Mucosa of descending colon (tissue), 3 donors: ENCODE data around the gene CAPG. TPM values are rescaled to one million over a fixed set of nuclear protein-coding genes. Genes with fewer than 3 reads are reported as not detected.

ENCODE experiments used
- ATAC-seq: fragments of 200-7000 bp; cut with Tn5 transposase; one replicate; pipeline ENCODE4 v1.9.1; 2020; ENCODE audit warnings: mild to moderate bottlenecking, moderate library complexity
- DNase-seq, 3 donors: peaks; one replicate each; pipeline ENCODE4 v3.0.0-alpha.2; 2020
- H3K36me3 ChIP-seq: fragments of 200-600 bp; one replicate; pipeline ENCODE4 v1.8.0; 2021; ENCODE audit warnings: low read depth, mild to moderate bottlenecking
- H3K4me1 ChIP-seq: fragments of 200-600 bp; one replicate; pipeline ENCODE4 v1.8.0; 2021; ENCODE audit warnings: low read depth, mild to moderate bottlenecking
- H3K4me3 ChIP-seq: fragments of 200-600 bp; one replicate; pipeline ENCODE4 v1.8.0; 2021; ENCODE audit warnings: mild to moderate bottlenecking
- H3K9me3 ChIP-seq: fragments of 200-600 bp; one replicate; pipeline ENCODE4 v1.8.0; 2021; ENCODE audit warnings: mild to moderate bottlenecking
- CTCF ChIP-seq: fragments of 200-600 bp; IDR thresholded peaks from one replicate; pipeline ENCODE4 v1.8.0; 2022; ENCODE audit warnings: antibody characterized with exemption, mild to moderate bottlenecking
- intact Hi-C, 2 donors: fragments of 100-400 bp; cut with DNase I in 1 of 2; cut with micrococcal nuclease in 1 of 2; formaldehyde crosslinking; loops; one replicate each; pipeline versions ENCODE4 v1.11.0 to v1.11.1; 2022; cut with DNase I, micrococcal nuclease
- total RNA-seq, 3 donors: library from RNA; stranded (reverse); fragmentation: NEBNext Ultra II Directional in 2 of 3; extraction: Animal tissue kit (Norgen Biotek cat#: 25700) in 2 of 3; gene quantifications; one replicate each; pipeline versions ENCODE4 v1.2.1 to v1.2.4, GENCODE V29; 2021 to 2023
- donor health status: DM: no; HTN: no; CAD: no; lungs with moderate emphysema.
- donor health status: DM: no; HTN: no; CAD: no.
- donor health status: DM: no; HTN: yes; CAD: no.

Gene CAPG
- total RNA-seq, 3 donors from 2014 or later = 46.3 to 103 (median 71.2) TPM

- peak; percentile 71 for ATAC-seq
- intact Hi-C loops = loop anchor here in 1 of 2 donors (5.0 kb wide), 1 partner anchor 131 kb away; no protein-coding TSS in a partner anchor
- TF ChIP-seq CTCF = no peak
- Histone ChIP-seq H3K4me3 (no peak overlapping the region), H3K9me3 (no peaks in the 10 kb centered on the region), H3K4me1 (peaks cover 31% of the 10 kb centered on the region), H3K36me3 (no peaks in the 10 kb centered on the region)
- peak in 2 of 3 donors; percentile 66 to 74 for DNase-seq
Measured at GRCh38 chr2:85421260-85422071, 11.3 kb upstream of the CAPG start.

- TF ChIP-seq CTCF = peak; percentile 99
- Histone ChIP-seq H3K9me3 (no peaks in the 10 kb centered on the region), H3K36me3 (no peaks in the 10 kb centered on the region), H3K4me1 (peaks cover 31% of the 10 kb centered on the region), H3K4me3 (no peak overlapping the region)
- ATAC-seq (peak; percentile 84), DNase-seq (peak; percentile 93 to 96 (median 94))
- intact Hi-C loops = loop anchor here (1.0 to 5.0 kb wide), 2 partner anchors 132 kb away; no protein-coding TSS in a partner anchor
Measured at GRCh38 chr2:85420536-85421259, 10.5 kb upstream of the CAPG start.

GRCh38 chr2:85419009-85419675, 9.0 kb upstream of the CAPG start:
- intact Hi-C loops = no loop called here
- Histone ChIP-seq H3K9me3 (no peaks in the 10 kb centered on the region), H3K36me3 (no peaks in the 10 kb centered on the region), H3K4me1 (peaks cover 36% of the 10 kb centered on the region), H3K4me3 (peak overlapping the region; percentile 22)
- no peak for TF ChIP-seq CTCF
- DNase-seq (no peak), ATAC-seq (no peak)

GRCh38 chr2:85418132-85419008, 8.2 kb upstream of the CAPG start, which contains the start of gene SH2D6:
Gene SH2D6 (plus strand): TSS chr2:85418714. CDS start chr2:85429466, 10,752 bp downstream.
- ATAC-seq (peak; percentile 67), DNase-seq (peak; percentile 91 to 92 (median 91))
- no peak for TF ChIP-seq CTCF
- no peaks in the 10 kb centered on the region for H3K9me3 ChIP-seq
- H3K4me3 ChIP-seq = peak within 1 kb of the TSS; percentile 22
- H3K4me1 ChIP-seq = peaks cover 39% of the 10 kb centered on the region
- intact Hi-C loops = no loop called here
- no peaks in the 10 kb centered on the region for H3K36me3 ChIP-seq
